PC-3 (cell line): ENCODE measurements around the gene PARP3. TPM values are rescaled to one million over a fixed set of nuclear protein-coding genes. Genes with fewer than 3 reads are reported as not detected.

Experiments
- ATAC-seq: fragments of 200-7000 bp; cut with Tn5 transposase; 2 replicates; pipeline ENCODE4 v1.9.1; 2020; ENCODE audit warnings: mild to moderate bottlenecking, moderate library complexity
- BruUV-seq: library from RNA; stranded (reverse); fragments of 400-500 nt; replicated peaks from 2 replicates; lab custom pipeline; 2021; lab: Mats Ljungman, UMichigan
- CTCF ChIA-PET: fragments of 300-600 bp; sonication (Branson Sonifier 250); formaldehyde crosslinking; loops from one replicate; lab custom pipeline; 2022; ENCODE audit warnings: antibody characterized with exemption; lab: Charles Lee
- POLR2A ChIA-PET: fragments of 300-600 bp; sonication (Branson Sonifier 250); formaldehyde crosslinking; loops from one replicate; lab custom pipeline; 2022; ENCODE audit warnings: antibody characterized with exemption; ENCODE audit not compliant: unreplicated experiment; lab: Charles Lee
- DNase-seq: peaks from one replicate; pipeline ENCODE4 v3.0.0-alpha.2; 2015
- H2AFZ ChIP-seq: fragments of 300-600 bp; sonication (generic); 2 replicates; pipeline ENCODE4 v1.6.0; 2016; ENCODE audit warnings: antibody characterized with exemption, low read length
- H3F3A ChIP-seq: fragments of 300-600 bp; sonication (generic); one replicate; pipeline ENCODE4 v1.6.0; 2017; ENCODE audit warnings: antibody characterized with exemption, low read length, control low read depth, mild to moderate bottlenecking; ENCODE audit not compliant: unreplicated experiment
- H3K27ac ChIP-seq: fragments of 300-600 bp; sonication (generic); 2 replicates; pipeline ENCODE4 v1.5.1; 2016; ENCODE audit warnings: mild to moderate bottlenecking, low read length
- H3K27me3 ChIP-seq: fragments of 300-600 bp; sonication (generic); 2 replicates; pipeline ENCODE4 v1.6.1; 2016; ENCODE audit warnings: low read length, mixed read lengths
- H3K36me3 ChIP-seq: fragments of 300-600 bp; sonication (generic); 2 replicates; pipeline ENCODE4 v1.6.1; 2016; ENCODE audit warnings: low read depth, mixed run types, low read length, mixed read lengths
- H3K4me1 ChIP-seq: fragments of 300-600 bp; sonication (generic); 2 replicates; pipeline ENCODE4 v1.5.1; 2016; ENCODE audit warnings: low read length; ENCODE audit not compliant: insufficient read depth
- H3K4me2 ChIP-seq: fragments of 300-600 bp; sonication (generic); 2 replicates; pipeline ENCODE4 v1.6.0; 2016; ENCODE audit warnings: low read length
- H3K4me3 ChIP-seq: fragments of 300-600 bp; sonication (generic); 2 replicates; pipeline ENCODE4 v1.5.1; 2016; ENCODE audit warnings: mild to moderate bottlenecking, low read length, mixed read lengths
- H3K79me2 ChIP-seq: fragments of 300-600 bp; sonication (generic); 2 replicates; pipeline ENCODE4 v1.6.1; 2017; ENCODE audit warnings: low read length, mixed read lengths
- H3K9ac ChIP-seq: fragments of 300-600 bp; sonication (generic); 2 replicates; pipeline ENCODE4 v1.6.0; 2016; ENCODE audit warnings: mild to moderate bottlenecking, low read length
- H3K9me2 ChIP-seq: fragments of 300-600 bp; sonication (generic); replicated peaks from 2 replicates; pipeline ENCODE4 v1.6.1; 2016; ENCODE audit warnings: mixed run types, low read length, mixed read lengths
- H3K9me3 ChIP-seq: fragments of 300-600 bp; sonication (generic); 2 replicates; pipeline ENCODE4 v1.6.1; 2016; ENCODE audit warnings: low read length, mixed read lengths
- H4K20me1 ChIP-seq: fragments of 300-600 bp; sonication (generic); 2 replicates; pipeline ENCODE4 v1.6.1; 2016; ENCODE audit warnings: low read length, mixed read lengths
- CTCF ChIP-seq: fragments of 300-600 bp; sonication (generic); conservative IDR thresholded peaks from 2 replicates; pipeline ENCODE4 v1.5.1; 2017; ENCODE audit warnings: antibody characterized with exemption, low read depth, mild to moderate bottlenecking, low read length
- EZH2 ChIP-seq: fragments of 300-600 bp; sonication (generic); IDR thresholded peaks from one replicate; pipeline ENCODE4 v1.6.1; 2017; ENCODE audit warnings: antibody characterized with exemption, mild to moderate bottlenecking, low read length; ENCODE audit not compliant: unreplicated experiment
- EZH2phosphoT487 ChIP-seq: fragments of 300-600 bp; sonication (generic); IDR thresholded peaks from 2 replicates; pipeline ENCODE4 v1.6.1; 2018; ENCODE audit warnings: mild to moderate bottlenecking, antibody characterized with exemption, low read length, borderline replicate concordance
- intact Hi-C: fragments of 100-400 bp; cut with micrococcal nuclease; formaldehyde crosslinking; loops from 2 replicates; pipeline ENCODE4 v1.9.0; 2023
- total RNA-seq: library from RNA; depleted of rRNA; stranded (reverse); fragments of >200 nt; gene quantifications from 2 replicates; pipeline ENCODE4 v1.2.3, GENCODE V29; 2014

Gene PARP3
- total RNA-seq, 1 experiment from 2014 or later, result 19.3 TPM

DNA sequence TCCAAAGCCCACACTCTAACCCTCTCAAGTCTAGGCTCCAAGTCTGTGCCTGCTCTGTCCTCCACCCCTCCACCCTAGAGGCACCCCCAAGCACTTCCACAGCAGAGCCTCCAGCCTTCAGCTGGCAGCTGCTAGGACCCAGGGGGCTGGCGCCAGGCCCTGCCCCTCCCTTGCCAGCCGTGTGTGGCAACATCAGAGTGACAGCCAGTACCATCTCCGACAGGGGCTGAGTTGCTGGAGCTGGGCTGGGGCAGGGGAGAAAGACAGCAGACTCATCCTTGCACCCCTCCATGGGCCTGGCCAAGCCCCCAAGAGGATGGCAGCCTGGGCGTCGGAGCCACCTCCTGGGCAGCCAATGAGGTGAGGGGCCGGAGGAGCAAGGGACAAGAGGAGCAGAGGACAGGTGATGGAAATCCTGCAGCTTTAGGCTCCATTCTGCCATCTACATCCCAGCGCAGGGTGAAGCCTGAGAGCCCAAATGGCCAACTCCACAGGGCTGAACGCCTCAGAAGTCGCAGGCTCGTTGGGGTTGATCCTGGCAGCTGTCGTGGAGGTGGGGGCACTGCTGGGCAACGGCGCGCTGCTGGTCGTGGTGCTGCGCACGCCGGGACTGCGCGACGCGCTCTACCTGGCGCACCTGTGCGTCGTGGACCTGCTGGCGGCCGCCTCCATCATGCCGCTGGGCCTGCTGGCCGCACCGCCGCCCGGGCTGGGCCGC lies 13.2 kb downstream of the PARP3 start, which contains the start of gene GPR62:
Gene GPR62, plus strand, starts transcription at position 207 of the 718 bp plus-strand sequence. Its CDS starts 272 bp downstream, at position 479.
- no peaks in the 10 kb centered on the region for H3K79me2 ChIP-seq
- H3K4me2 ChIP-seq, result no peak within 1 kb of the TSS
- no peaks in the 10 kb centered on the region for H3K9me2 ChIP-seq
- H3K36me3 ChIP-seq, result no peaks in the 10 kb centered on the region
- BruUV-seq, result no TSS peak
- H3K4me1 ChIP-seq, result 0 out of 2 replicates have a peak, but pooled peaks cover 6% of the 10 kb centered on the region
- DNase-seq (no peak), ATAC-seq (peak; percentile 12)
- TF ChIP-seq CTCF (no peak), EZH2phosphoT487 (no peak), EZH2 (no peak)
- intact Hi-C loops, result no loop called here
- H4K20me1 ChIP-seq, result no peaks in the 10 kb centered on the region
- H2AFZ ChIP-seq, result no peak within 1 kb of the TSS
- no peaks in the 10 kb centered on the region for H3K27me3 ChIP-seq
- no peak within 1 kb of the TSS for H3K27ac ChIP-seq
- no peak within 1 kb of the TSS for H3K4me3 ChIP-seq
- H3K9ac ChIP-seq, result no peak within 1 kb of the TSS
- CTCF ChIA-PET, result no interaction called here
- no peaks in the 10 kb centered on the region for H3K9me3 ChIP-seq
- H3F3A ChIP-seq, result no peaks in the 10 kb centered on the region
- POLR2A ChIA-PET, result no interaction called here

GRCh38 chr3:51955893-51956770 lies 14.0 kb downstream of the PARP3 start:
- no peak overlapping the region for H3K27ac ChIP-seq
- H3K9ac ChIP-seq, result no peak overlapping the region
- ATAC-seq, result no peak
- H3F3A ChIP-seq, result no peaks in the 10 kb centered on the region
- no peak overlapping the region for H3K4me3 ChIP-seq
- H2AFZ ChIP-seq, result no peak overlapping the region
- POLR2A ChIA-PET, result no interaction called here
- H3K9me2 ChIP-seq, result no peaks in the 10 kb centered on the region
- H3K4me1 ChIP-seq, result 0 out of 2 replicates have a peak, but pooled peaks cover 6% of the 10 kb centered on the region
- CTCF ChIA-PET, result no interaction called here
- intact Hi-C loops, result no loop called here
- H4K20me1 ChIP-seq, result no peaks in the 10 kb centered on the region
- DNase-seq, result no peak
- TF ChIP-seq EZH2phosphoT487, result no peak
- TF ChIP-seq EZH2, result no peak
- TF ChIP-seq CTCF, result no peak; the same call in 1 of the 2 replicates
- H3K79me2 ChIP-seq, result no peaks in the 10 kb centered on the region
- BruUV-seq, result no TSS peak
- H3K9me3 ChIP-seq, result no peaks in the 10 kb centered on the region
- no peaks in the 10 kb centered on the region for H3K36me3 ChIP-seq
- H3K4me2 ChIP-seq, result no peak overlapping the region
- H3K27me3 ChIP-seq, result no peaks in the 10 kb centered on the region
